ENCODE results near the gene THRAP3.

The THRAP3 gene

DNA sequence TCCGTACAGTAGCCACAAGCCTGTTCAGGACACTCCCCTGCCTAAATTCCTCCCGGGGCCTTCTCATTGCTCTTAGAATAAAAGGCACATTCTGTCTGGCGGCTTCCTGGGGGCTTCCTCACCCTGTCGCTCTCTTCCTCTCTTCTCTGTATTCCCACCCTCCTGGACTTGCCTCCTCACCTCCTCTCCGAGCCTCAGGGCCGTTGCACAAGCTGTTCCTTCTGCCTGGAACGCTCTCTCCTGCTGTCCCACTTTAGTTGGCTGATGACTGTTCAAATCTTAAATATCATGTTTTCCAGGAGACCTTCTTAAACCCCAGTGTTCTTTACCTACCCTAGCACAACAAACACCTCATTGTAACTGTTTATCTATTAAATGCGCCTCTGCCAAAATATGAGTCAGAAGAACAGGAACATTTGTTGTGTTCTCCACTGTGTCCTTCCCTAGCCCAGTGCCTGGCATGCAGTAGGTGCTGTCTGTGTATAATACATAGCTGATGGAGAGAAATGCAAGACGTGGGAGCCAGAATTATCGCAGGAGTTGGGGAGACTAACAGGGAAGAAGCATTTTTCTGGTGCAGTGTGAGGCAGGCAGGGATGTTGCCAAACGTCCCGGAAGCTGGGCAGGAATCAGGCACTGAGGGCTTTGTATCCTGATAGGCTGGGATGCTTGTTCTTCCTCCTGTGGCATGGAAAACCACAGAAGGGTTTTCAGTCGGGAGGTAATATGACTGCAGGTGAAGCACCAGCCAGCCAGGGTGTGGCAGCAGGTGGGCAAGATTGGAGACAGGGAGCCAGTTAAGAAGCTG, 24.1 kb upstream of the THRAP3 start:
- TF ChIP-seq, protein P1, sequence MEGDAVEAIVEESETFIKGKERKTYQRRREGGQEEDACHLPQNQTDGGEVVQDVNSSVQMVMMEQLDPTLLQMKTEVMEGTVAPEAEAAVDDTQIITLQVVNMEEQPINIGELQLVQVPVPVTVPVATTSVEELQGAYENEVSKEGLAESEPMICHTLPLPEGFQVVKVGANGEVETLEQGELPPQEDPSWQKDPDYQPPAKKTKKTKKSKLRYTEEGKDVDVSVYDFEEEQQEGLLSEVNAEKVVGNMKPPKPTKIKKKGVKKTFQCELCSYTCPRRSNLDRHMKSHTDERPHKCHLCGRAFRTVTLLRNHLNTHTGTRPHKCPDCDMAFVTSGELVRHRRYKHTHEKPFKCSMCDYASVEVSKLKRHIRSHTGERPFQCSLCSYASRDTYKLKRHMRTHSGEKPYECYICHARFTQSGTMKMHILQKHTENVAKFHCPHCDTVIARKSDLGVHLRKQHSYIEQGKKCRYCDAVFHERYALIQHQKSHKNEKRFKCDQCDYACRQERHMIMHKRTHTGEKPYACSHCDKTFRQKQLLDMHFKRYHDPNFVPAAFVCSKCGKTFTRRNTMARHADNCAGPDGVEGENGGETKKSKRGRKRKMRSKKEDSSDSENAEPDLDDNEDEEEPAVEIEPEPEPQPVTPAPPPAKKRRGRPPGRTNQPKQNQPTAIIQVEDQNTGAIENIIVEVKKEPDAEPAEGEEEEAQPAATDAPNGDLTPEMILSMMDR (IDR thresholded peaks at IDR 0.05; ENCODE audit: low read depth, low read length): no peak
- DNase-seq (ENCODE audit: extremely low read depth, low read depth): no peak

DNA sequence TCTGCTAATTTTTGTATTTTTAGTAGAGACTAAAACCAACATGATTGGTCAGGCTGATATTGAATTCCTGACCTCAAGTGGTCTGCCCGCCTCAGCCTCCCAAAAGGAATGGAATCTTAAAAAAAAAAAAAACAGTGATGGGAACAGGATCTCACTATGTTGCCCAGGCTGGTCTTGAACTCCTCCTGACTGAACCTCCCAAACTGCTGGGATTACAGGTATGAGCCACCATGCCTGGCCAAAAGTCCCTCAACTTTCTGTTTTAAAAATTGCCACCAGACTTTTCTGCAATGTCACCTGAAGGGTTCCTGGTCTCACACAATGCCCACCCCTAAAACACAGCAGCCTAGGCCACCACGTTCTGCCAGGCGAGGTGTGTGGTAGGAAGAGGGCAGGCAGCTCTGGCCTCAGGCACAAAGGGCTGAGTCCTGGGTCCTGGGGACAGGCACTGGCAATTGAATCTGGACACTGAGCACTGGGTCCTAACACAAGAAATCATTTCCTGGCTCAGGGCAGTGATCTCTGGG, 21.2 kb upstream of the THRAP3 start:
- DNase-seq (ENCODE audit: extremely low read depth, low read depth): no peak
- TF ChIP-seq, protein P1 (IDR thresholded peaks at IDR 0.05; ENCODE audit: low read depth, low read length): no peak

DNA sequence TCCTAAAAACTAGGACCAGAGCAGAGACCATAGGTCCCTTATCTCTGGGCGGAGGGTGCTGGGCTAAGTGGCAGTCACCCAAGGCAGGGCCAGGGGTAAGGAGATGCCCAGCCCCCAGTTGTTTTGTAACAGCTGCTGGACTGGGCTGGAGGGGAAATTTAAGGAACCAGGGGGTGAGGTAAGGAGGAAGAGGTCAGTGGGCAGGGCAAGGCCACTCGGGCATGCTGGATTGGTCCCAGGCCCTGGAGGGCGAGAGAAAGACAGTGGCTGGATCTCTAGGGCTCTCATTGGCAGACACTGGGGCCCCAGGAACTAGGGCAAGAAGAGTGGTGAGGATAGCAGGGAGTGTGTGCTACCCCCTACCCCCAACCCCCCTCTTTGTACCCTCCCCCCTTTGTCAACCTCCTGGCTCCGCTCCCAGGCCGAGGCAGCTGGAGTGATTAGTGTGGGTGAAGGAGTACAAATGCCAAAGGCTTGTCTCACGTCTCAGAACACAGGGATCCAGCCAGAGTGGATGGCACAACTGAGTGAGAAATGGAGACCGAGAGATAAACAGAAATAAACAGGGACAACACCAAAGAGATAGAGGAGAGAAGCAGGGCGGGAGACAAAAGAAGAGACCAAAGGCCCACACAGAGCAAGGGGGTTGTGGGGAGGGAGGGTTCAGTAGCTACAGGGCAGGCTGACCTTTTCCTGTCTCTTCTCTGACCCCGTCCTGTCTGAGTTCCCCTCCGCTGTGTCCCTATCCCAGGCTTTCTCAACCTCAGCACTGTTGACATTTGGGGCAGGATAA, 20.5 kb upstream of the THRAP3 start:
- TF ChIP-seq, protein P1 (IDR thresholded peaks at IDR 0.05; ENCODE audit: low read depth, low read length): no peak
- DNase-seq (ENCODE audit: extremely low read depth, low read depth): no peak

DNA sequence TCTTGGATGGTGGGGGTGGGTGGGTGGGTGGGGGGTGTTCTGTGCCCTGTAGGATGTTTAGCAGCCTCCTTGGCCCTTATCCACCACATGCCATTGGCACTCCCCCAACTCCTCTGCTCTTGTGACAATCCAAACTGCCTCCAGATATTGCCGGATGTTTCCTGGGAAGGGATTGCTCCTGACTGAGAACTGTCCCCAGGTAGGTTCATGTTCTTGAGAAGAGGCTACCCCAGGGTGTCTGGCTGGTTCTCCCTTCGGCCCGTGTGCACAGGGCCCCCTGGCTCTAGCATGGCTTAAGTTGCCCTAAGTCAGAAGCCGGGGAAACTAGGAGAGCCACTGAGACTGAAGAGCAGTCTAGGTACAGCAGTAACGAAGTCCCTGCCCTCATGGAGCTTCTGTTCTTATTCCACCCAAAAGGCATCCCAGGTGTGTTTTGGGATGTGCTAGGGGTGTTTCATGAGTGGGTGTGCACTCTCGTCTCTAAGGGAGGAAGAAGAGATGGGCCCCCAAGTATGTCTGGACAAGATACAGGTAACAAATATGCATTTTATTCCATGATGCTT, 19.8 kb upstream of the THRAP3 start:
- DNase-seq (ENCODE audit: extremely low read depth, low read depth): no peak
- TF ChIP-seq, protein P1 (IDR thresholded peaks at IDR 0.05; ENCODE audit: low read depth, low read length): no peak

DNA sequence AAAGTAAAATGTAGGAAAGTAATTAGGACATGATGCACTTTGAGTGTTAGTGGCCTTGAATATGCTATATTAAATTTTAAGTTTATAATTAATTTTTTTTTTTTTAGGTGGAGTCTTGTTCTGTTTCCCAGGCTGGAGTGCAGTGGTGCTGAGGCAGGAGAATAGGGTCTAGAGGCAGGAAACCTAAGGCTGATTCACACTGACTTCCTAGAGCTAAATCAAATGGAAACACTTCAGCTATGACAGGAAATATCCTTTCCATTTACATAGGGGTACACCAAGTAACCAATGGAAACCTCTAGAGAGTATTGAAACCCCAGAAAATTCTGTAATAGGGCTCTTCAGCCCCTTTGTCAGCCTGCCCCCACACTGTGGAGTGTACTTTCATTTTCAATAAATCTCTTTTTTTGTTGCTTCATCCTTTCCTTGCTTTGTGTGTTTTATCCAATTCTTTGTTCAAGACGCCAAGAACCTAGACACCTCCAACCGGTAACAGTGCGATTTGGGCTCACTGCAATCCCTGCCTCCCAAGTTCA, 17.9 kb upstream of the THRAP3 start:
- TF ChIP-seq, protein P1 (IDR thresholded peaks at IDR 0.05; ENCODE audit: low read depth, low read length): no peak
- DNase-seq (ENCODE audit: extremely low read depth, low read depth): no peak

DNA sequence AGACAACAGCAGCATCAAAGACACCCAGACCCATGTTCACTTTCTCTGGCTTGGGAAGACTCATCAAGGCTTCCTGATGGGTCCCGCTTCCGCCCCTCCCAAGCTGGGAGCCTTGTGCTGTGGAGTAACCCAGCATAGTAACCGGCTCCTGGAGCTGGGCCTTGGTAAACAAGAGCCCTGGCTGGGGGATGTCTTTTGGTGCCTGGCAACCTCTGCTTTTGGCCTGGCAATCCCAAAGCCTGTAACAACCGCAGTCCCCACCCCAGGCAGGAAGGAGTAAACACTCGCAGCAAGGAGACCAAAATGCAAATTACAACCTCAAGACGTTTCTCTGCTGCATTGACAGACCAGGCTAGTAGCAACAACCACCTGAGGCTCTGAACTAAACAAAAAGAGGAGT, 16.9 kb upstream of the THRAP3 start:
- DNase-seq (ENCODE audit: extremely low read depth, low read depth): peak; percentile 62
- TF ChIP-seq, protein P1 (IDR thresholded peaks at IDR 0.05; ENCODE audit: low read depth, low read length): no peak
